ENCODE data around the gene TRMT2A. TPM values are rescaled to one million over a fixed set of nuclear protein-coding genes. Genes with fewer than 3 reads are reported as not detected.

Gene TRMT2A
- total RNA-seq, 1 experiment from 2014 or later = 54.8 TPM

DNA sequence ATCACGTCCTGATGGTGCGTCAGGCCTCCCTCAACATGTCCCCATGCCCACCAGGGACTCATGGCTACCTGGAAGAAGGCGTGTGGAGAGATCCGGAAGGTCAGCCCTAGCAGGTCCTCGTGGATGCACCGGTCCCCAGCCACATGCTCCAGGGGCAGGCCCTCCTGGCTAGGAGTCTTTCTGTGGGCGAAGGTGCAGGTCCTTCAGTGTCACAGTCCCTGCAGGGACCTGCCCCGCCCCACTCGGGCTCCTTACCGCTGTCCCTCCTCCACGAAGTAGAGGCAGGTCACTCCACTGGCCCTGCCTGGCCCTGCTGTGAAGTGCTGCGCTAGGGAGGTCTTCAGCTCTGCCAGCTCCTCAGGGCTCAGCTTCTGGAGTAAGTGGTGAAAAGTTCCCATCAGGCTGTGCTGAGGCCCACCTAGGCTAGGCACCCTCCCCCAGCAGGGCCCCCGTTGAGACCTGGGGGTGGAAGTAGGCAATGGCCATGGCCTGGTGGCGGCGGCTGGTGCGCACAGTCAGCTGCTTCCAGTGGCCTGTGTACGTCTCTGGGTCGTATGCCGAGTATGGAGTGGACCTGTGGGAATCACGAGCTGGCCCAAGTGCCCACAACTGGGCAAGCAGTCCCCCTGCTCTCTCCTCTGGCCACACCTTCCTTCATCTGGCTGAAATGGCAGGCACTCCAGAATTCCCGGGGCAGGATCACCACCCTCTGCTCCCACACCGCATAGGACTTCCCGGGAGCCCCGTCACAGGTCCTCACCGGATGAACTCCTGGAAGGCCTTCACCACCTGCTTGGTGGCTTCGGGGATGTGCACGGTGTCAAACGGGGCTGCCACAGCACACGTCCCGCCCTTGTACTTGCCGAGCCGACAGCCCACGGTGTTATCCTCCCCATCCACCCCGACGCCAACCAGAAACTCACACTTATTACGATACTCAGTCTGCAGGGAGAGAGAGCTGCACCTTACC lies 2.2 kb downstream of the TRMT2A start:
- H3K4me2 ChIP-seq (ENCODE audit: low read depth, low read length, poor library complexity, severe bottlenecking) = peak overlapping the region; percentile 88
- peaks cover 14% of the 10 kb centered on the region for H4K20me1 ChIP-seq (ENCODE audit: insufficient read depth, low read depth, low read length)
- peak overlapping the region; percentile 89 for H3K9ac ChIP-seq (ENCODE audit: low read length)
- no peak overlapping the region for H2AFZ ChIP-seq (ENCODE audit: low read length)
- H3K4me1 ChIP-seq (ENCODE audit: low read length) = peaks cover 49% of the 10 kb centered on the region
- peaks cover 22% of the 10 kb centered on the region for H3K36me3 ChIP-seq (ENCODE audit: insufficient read depth, low read length)
- peak overlapping the region; percentile 94; the same call in 1 of the 2 replicates for H3K4me3 ChIP-seq (ENCODE audit: low read length)
- no peaks in the 10 kb centered on the region for H3K9me2 ChIP-seq (replicated peaks; ENCODE audit: insufficient read depth, low read length)
- peaks cover 53% of the 10 kb centered on the region for H3K79me2 ChIP-seq (ENCODE audit: low read length)
- no peaks in the 10 kb centered on the region for H3K9me3 ChIP-seq (ENCODE audit: low read length)
- no peak overlapping the region for H3K27ac ChIP-seq (ENCODE audit: low read length)
- H3K27me3 ChIP-seq (ENCODE audit: low read length) = no peaks in the 10 kb centered on the region
- no peak for DNase-seq

DNA sequence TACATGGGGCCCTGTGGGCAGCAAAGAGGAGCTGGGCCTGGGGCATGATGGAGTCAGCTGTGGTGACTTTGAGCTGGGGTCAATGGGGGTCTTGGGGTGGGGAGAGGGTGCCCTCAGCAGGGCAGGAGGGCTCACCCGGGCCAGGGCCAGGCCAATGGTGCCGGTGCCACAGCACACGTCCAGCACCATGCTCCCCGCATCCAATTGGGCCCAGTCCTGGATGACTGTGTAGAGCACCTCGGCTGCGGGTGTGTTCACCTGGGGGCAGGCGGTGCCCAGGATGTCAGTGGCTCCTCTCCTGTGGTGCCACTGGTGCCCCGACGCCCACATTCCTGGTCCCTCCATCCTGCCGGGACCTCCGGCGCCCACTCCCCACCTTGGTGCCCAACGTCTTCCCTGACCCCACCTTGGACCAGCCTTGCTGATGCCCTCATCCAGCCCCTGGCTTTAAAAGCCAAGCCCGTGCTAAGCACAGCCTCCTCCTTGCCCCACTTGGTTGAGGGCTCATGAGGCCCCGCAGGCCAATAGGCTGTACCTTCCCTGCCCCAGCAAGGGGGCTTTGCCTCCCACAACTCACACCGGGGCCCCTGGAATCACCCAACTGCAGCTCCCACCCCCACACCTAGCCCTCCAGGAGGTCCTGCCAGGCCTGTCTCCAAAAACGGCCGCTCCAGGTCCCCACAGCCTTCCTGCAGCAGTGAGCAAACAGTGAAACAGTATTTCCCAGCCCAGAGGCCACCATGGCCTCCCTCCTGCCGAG lies 3.3 kb downstream of the TRMT2A start:
- no peaks in the 10 kb centered on the region for H3K27me3 ChIP-seq (ENCODE audit: low read length)
- H3K79me2 ChIP-seq (ENCODE audit: low read length) = peaks cover 43% of the 10 kb centered on the region
- no peaks in the 10 kb centered on the region for H3K9me2 ChIP-seq (replicated peaks; ENCODE audit: insufficient read depth, low read length)
- peaks cover 6% of the 10 kb centered on the region; the same call in 1 of the 2 replicates for H4K20me1 ChIP-seq (ENCODE audit: insufficient read depth, low read depth, low read length)
- H3K27ac ChIP-seq (ENCODE audit: low read length) = no peak overlapping the region
- H3K9ac ChIP-seq (ENCODE audit: low read length) = no peak overlapping the region
- peaks cover 38% of the 10 kb centered on the region for H3K4me1 ChIP-seq (ENCODE audit: low read length)
- H3K4me2 ChIP-seq (ENCODE audit: low read depth, low read length, poor library complexity, severe bottlenecking) = no peak overlapping the region
- no peak overlapping the region for H3K4me3 ChIP-seq (ENCODE audit: low read length)
- H3K9me3 ChIP-seq (ENCODE audit: low read length) = no peaks in the 10 kb centered on the region
- no peak overlapping the region for H2AFZ ChIP-seq (ENCODE audit: low read length)
- no peak for DNase-seq
- peaks cover 11% of the 10 kb centered on the region for H3K36me3 ChIP-seq (ENCODE audit: insufficient read depth, low read length)

DNA sequence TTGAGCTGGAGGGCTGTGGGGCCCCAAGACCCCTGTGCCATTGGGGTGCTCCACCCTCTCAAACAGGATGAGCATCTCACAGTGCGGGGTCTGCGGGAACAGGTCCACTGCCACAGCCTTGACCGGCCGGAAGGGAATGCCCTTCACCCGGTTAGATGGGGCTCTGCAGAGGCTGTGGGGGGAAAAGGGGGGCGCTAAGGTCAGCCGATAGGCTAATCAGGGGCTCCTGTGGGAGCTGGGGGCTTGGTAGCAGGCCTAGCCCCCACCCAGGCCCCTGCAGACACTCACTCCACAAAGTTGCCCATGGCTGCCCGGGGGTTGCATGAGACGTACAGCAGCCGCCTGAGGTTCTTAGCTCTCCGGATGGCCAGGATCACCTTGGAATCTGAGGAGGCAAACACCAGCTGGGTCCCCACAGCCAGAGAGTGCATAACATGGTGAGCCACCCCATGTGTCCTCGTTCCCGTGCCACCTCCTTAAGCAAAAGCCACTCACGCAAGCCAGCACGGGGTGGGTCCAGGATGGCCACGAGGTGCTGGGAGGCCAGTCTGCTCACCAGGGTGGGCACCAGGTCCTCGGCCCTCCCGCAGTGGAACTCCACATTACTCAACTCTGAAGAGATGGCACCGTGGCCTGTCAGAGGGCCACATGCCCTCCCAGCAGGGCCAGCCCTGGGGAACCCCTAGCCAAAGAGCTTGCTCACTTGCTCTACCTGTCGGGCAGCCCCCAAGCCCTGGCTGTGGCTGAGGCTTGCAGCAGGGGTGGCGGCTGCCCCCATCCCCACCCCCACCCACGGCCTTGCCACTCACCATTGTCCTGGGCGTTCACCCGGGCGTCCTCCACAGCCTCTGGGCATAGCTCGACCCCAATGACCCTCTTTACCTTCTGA lies 4.2 kb downstream of the TRMT2A start:
- no peak overlapping the region for H3K27ac ChIP-seq (ENCODE audit: low read length)
- no peak for DNase-seq
- H3K4me2 ChIP-seq (ENCODE audit: low read depth, low read length, poor library complexity, severe bottlenecking) = no peak overlapping the region
- peaks cover 6% of the 10 kb centered on the region for H3K36me3 ChIP-seq (ENCODE audit: insufficient read depth, low read length)
- H3K79me2 ChIP-seq (ENCODE audit: low read length) = peaks cover 34% of the 10 kb centered on the region
- H4K20me1 ChIP-seq (ENCODE audit: insufficient read depth, low read depth, low read length) = no peaks in the 10 kb centered on the region
- no peaks in the 10 kb centered on the region for H3K9me2 ChIP-seq (replicated peaks; ENCODE audit: insufficient read depth, low read length)
- H3K9ac ChIP-seq (ENCODE audit: low read length) = 0 out of 2 replicates have a peak overlapping the region, but pooled peaks have one; percentile 46
- H3K4me3 ChIP-seq (ENCODE audit: low read length) = no peak overlapping the region
- H3K27me3 ChIP-seq (ENCODE audit: low read length) = no peaks in the 10 kb centered on the region
- H2AFZ ChIP-seq (ENCODE audit: low read length) = no peak overlapping the region
- peaks cover 34% of the 10 kb centered on the region for H3K4me1 ChIP-seq (ENCODE audit: low read length)
- no peaks in the 10 kb centered on the region for H3K9me3 ChIP-seq (ENCODE audit: low read length)

DNA sequence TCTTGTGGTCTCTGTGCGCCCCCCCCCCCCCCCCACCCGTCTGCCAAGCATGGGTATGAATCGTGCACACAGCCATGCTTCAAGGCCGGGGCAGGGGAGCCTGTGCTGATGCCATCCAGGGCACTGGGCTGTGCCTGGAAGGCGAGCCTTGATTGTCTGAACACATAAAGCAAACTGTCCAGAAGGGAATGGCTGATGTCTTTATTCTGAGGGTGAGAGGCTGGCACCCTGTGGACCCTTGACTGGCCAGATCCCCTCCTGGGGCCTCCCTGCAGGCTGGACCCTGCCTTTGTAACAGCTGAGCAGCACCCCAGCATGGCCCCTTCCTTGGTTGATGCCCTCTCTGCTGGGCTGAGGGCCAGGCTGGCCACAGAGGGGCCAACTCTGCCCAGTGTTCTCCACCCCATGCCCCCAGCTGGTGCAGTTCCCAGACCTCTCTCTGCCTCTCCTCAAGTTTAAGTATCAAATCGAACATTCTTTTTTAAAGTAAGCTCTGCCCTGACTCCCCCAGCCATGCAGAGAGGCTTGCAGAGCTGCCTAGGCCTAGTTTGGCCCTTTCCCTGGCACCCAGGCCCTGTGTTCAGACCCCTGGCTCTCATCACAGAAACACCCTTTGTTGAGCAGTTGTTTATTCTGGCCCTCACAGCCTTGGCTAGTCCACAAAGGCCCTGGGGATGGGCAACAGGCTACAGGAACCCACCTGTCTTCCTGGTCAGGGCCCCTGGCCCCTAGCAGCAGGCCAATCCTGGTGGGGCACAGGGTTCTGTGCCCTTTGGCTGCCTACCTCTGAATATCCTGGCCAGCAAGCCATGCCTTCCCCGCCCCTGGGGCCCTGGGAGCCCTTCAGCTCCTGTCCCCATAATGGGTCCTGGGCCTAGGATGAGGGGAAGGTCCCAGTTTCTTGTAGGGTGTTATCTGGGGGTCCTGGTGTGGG lies 5.1 kb downstream of the TRMT2A start:
- Histone ChIP-seq H3K27ac (ENCODE audit: low read length) (peak overlapping the region; percentile 76), H3K9ac (ENCODE audit: low read length) (peak overlapping the region; percentile 46), H3K4me1 (ENCODE audit: low read length) (peaks cover 34% of the 10 kb centered on the region)

DNA sequence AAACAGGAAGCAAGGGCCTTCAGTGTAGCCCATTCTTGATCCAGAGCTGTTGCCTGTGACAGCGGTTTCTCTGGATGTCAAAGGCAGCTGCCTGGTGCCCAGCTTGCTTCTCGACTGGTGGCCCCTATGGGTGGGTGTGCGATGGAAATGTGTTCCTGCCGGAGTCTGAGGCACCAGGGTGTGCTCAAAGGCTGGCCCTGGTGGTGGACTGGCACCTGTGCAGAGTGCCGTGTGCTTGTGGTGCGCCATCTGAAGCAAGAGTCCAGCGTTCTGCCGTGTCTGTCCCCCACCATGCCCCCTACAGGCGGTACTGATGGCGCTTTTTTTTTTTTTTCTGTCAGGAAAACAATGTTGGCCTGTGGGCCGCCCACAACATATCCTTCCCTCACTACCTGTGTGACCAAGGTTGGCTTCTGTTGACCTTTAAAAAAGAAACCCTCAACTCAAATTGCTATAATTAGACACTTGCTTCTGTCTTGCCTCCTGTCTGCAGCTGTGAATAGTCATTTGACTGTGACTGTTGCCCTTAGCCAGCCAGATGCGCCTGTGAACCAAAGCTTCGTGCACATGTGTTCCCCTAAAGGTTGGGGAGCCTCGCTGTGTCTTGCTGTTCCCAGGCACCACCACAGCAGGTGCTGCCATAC lies 5.9 kb downstream of the TRMT2A start:
- peak overlapping the region; percentile 58 for H3K27ac ChIP-seq (ENCODE audit: low read length)
- H3K4me3 ChIP-seq (ENCODE audit: low read length) = no peak overlapping the region
- H3K9ac ChIP-seq (ENCODE audit: low read length) = no peak overlapping the region
- H3K9me2 ChIP-seq (replicated peaks; ENCODE audit: insufficient read depth, low read length) = no peaks in the 10 kb centered on the region
- peaks cover 6% of the 10 kb centered on the region for H3K36me3 ChIP-seq (ENCODE audit: insufficient read depth, low read length)
- H3K79me2 ChIP-seq (ENCODE audit: low read length) = peaks cover 23% of the 10 kb centered on the region
- H2AFZ ChIP-seq (ENCODE audit: low read length) = no peak overlapping the region
- peak; percentile 84 for DNase-seq
- H3K9me3 ChIP-seq (ENCODE audit: low read length) = no peaks in the 10 kb centered on the region
- no peaks in the 10 kb centered on the region for H4K20me1 ChIP-seq (ENCODE audit: insufficient read depth, low read depth, low read length)
- H3K27me3 ChIP-seq (ENCODE audit: low read length) = no peaks in the 10 kb centered on the region
- peaks cover 34% of the 10 kb centered on the region for H3K4me1 ChIP-seq (ENCODE audit: low read length)
- no peak overlapping the region for H3K4me2 ChIP-seq (ENCODE audit: low read depth, low read length, poor library complexity, severe bottlenecking)

More for the DNA sequence above, 5.1 kb downstream of the TRMT2A start:
- H3K4me2 ChIP-seq (ENCODE audit: low read depth, low read length, poor library complexity, severe bottlenecking) = no peak overlapping the region
- H2AFZ ChIP-seq (ENCODE audit: low read length) = no peak overlapping the region
- H3K27me3 ChIP-seq (ENCODE audit: low read length) = no peaks in the 10 kb centered on the region
- H3K36me3 ChIP-seq (ENCODE audit: insufficient read depth, low read length) = peaks cover 6% of the 10 kb centered on the region
- DNase-seq = no peak
- H3K79me2 ChIP-seq (ENCODE audit: low read length) = peaks cover 31% of the 10 kb centered on the region
- no peaks in the 10 kb centered on the region for H3K9me3 ChIP-seq (ENCODE audit: low read length)
- no peak overlapping the region for H3K4me3 ChIP-seq (ENCODE audit: low read length)
- no peaks in the 10 kb centered on the region for H3K9me2 ChIP-seq (replicated peaks; ENCODE audit: insufficient read depth, low read length)
- H4K20me1 ChIP-seq (ENCODE audit: insufficient read depth, low read depth, low read length) = no peaks in the 10 kb centered on the region

DNA sequence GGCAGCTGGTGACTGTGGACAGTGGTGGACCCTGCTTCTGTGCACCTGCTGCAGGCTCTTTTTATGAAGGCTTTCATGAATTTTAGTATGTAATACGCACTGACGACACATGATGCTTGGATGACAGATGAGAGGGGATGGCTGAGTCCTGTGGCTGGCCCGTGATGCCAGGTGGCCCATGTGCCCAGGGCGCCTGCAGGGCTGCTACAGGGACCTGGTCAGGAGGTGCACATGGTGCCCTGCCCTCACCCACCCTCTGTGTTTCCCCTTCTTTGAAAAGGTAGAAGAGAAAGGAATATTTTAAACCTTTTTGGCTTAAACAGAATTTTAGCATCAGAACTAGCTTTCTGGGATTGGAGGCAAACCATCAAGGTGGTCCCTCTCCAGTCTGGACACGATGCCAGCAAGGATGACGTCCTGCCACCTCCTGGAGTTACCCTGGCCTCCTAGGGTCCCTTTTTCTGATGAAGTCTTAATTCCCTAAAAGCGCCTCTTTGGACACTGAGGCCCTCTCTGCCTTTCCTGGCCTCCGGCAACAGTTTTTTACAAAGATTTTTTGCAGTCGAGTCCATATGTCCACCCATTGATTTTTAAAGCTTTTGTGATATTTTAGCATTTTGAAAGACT lies 6.6 kb downstream of the TRMT2A start:
- no peaks in the 10 kb centered on the region for H4K20me1 ChIP-seq (ENCODE audit: insufficient read depth, low read depth, low read length)
- peak overlapping the region; percentile 58 for H3K27ac ChIP-seq (ENCODE audit: low read length)
- H3K9ac ChIP-seq (ENCODE audit: low read length) = no peak overlapping the region
- no peak overlapping the region for H3K4me3 ChIP-seq (ENCODE audit: low read length)
- H3K4me1 ChIP-seq (ENCODE audit: low read length) = peaks cover 27% of the 10 kb centered on the region
- H2AFZ ChIP-seq (ENCODE audit: low read length) = no peak overlapping the region
- H3K36me3 ChIP-seq (ENCODE audit: insufficient read depth, low read length) = peaks cover 3% of the 10 kb centered on the region
- H3K27me3 ChIP-seq (ENCODE audit: low read length) = no peaks in the 10 kb centered on the region
- peaks cover 16% of the 10 kb centered on the region for H3K79me2 ChIP-seq (ENCODE audit: low read length)
- no peaks in the 10 kb centered on the region for H3K9me2 ChIP-seq (replicated peaks; ENCODE audit: insufficient read depth, low read length)
- no peak for DNase-seq
- H3K9me3 ChIP-seq (ENCODE audit: low read length) = no peaks in the 10 kb centered on the region
- H3K4me2 ChIP-seq (ENCODE audit: low read depth, low read length, poor library complexity, severe bottlenecking) = no peak overlapping the region
